SK-N-MC (cell line): ENCODE data around the gene STRADA.

Experiments used
- DNase-seq: peaks from one replicate; pipeline ENCODE4 v3.0.0-alpha.2; 2011; ENCODE audit warnings: low read depth, low spot score
- H3K27ac ChIP-seq: fragments of 200-600 bp; sonication (generic); 2 replicates; pipeline ENCODE4 v1.5.1; 2016; ENCODE audit warnings: mixed run types
- H3K36me3 ChIP-seq: fragments of 200-600 bp; sonication (generic); 2 replicates; pipeline ENCODE4 v1.6.1; 2017; ENCODE audit warnings: antibody characterized with exemption, low read length, mixed read lengths; ENCODE audit not compliant: insufficient read depth
- H3K4me3 ChIP-seq: fragments of 200-600 bp; sonication (generic); 2 replicates; pipeline ENCODE4 v1.5.1; 2016
- H3K9ac ChIP-seq: fragments of 200-600 bp; sonication (generic); 2 replicates; pipeline ENCODE4 v1.8.0; 2017; ENCODE audit warnings: mixed run types, mixed read lengths; ENCODE audit not compliant: insufficient read length
- H3K9me3 ChIP-seq: fragments of 200-600 bp; sonication (generic); 2 replicates; pipeline ENCODE4 v1.6.1; 2017; ENCODE audit warnings: low read depth, mild to moderate bottlenecking, antibody characterized with exemption, low read length, moderate library complexity, mixed read lengths
- EZH2 ChIP-seq: fragments of 200-600 bp; sonication (generic); IDR thresholded peaks from one replicate; pipeline ENCODE4 v1.6.1; 2017; ENCODE audit warnings: antibody characterized with exemption
- FOXP2 ChIP-seq: optimal IDR thresholded peaks from 2 replicates; pipeline ENCODE3; 2011; ENCODE audit warnings: mild to moderate bottlenecking, moderate library complexity; ENCODE audit not compliant: insufficient read depth; ENCODE audit errors: extremely low read length, control extremely low read depth
- POLR2AphosphoS5 ChIP-seq: IDR thresholded peaks from 2 replicates; pipeline ENCODE4 v1.6.1; 2012; ENCODE audit warnings: mild to moderate bottlenecking, low read depth, low read length, borderline replicate concordance

STRADA gene

DNA sequence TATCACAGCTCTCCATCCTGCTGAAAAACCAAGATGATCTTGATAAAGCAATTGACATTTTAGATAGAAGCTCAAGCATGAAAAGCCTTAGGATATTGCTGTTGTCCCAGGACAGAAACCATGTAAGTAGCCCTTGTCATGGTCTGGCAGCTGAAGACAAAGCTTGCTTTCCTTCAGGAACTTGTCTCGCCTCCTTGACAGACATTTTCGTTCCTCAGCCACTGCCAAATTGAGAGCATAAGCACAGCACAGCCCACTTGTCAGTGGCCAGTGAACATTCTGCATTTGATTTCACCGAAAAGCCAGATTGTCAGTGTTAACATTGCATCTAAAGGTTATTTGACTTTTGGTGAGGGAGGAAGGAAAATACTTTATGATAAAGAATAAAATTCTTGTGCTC is 83.8 kb downstream of the STRADA start:
- Histone ChIP-seq H3K9me3 (no peaks in the 10 kb centered on the region), H3K27ac (no peak overlapping the region), H3K4me3 (no peak overlapping the region), H3K9ac (no peak overlapping the region), H3K36me3 (no peaks in the 10 kb centered on the region)
- DNase-seq = no peak
- TF ChIP-seq POLR2AphosphoS5 (no peak), EZH2 (no peak), FOXP2 (no peak)

DNA sequence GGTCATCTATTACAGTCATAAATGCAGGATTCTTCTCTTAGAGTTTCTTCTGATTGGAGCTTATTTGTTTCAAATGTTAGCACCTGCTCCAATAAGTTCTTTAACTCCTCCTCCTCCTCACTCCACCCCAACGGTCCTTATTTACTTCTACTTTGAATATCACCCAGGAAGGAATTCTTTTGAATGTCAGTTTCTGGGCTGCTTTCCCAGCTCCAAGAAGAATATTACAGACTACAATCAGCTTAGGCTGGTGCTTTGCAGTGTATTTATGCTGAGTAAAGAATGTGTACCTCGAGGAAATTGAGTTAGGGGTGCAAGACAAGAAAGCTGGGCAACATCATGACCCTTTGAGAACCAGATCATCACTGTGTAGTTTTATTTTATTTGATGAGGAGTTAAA is 88.5 kb downstream of the STRADA start:
- no peak for DNase-seq
- Histone ChIP-seq H3K9ac (no peak overlapping the region), H3K4me3 (no peak overlapping the region), H3K27ac (no peak overlapping the region), H3K9me3 (no peaks in the 10 kb centered on the region), H3K36me3 (no peaks in the 10 kb centered on the region)
- TF ChIP-seq POLR2AphosphoS5 = no peak
- no peak for TF ChIP-seq EZH2
- no peak for TF ChIP-seq FOXP2
